Spinal cord (tissue), 10 donors: ENCODE results near the gene MBD2. TPM values are rescaled to one million over a fixed set of nuclear protein-coding genes. Genes with fewer than 3 reads are reported as not detected.

ENCODE experiments used
- DNase-seq, 6 donors: peaks; one replicate each; pipeline versions ENCODE4 v3.0.0 to v3.0.0-alpha.2; 2013 to 2015; ENCODE audit warnings: low spot score in 6 of 6, low read depth in 4 of 6
- H3K27ac ChIP-seq: one replicate; pipeline ENCODE4 v1.5.1; 2013; ENCODE audit warnings: low read depth, low read length, control low read depth
- H3K27me3 ChIP-seq: one replicate; pipeline ENCODE4 v1.6.1; 2013; ENCODE audit warnings: low read length; ENCODE audit not compliant: control insufficient read depth, insufficient read depth
- H3K36me3 ChIP-seq: one replicate; pipeline ENCODE4 v1.6.1; 2013; ENCODE audit warnings: low read length; ENCODE audit not compliant: control insufficient read depth, insufficient read depth
- H3K4me1 ChIP-seq: one replicate; pipeline ENCODE4 v1.6.1; 2013; ENCODE audit warnings: low read length; ENCODE audit not compliant: control insufficient read depth, insufficient read depth
- H3K4me3 ChIP-seq: one replicate; pipeline ENCODE4 v1.5.1; 2013; ENCODE audit warnings: low read depth, low read length, control low read depth
- H3K9me3 ChIP-seq: one replicate; pipeline ENCODE4 v1.6.1; 2013; ENCODE audit warnings: low read length; ENCODE audit not compliant: control insufficient read depth, insufficient read depth
- WGBS: methylation state at CpG from one replicate; pipeline ENCODE4 v1.1.5; 2013; ENCODE audit warnings: missing lambda C conversion rate; ENCODE audit not compliant: insufficient coverage; 5-methylcytosine and 5-hydroxymethylcytosine counted together
- polyA plus RNA-seq, 2 donors: library from polyadenylated mRNA; unstranded; fragments of 120-200 nt; gene quantifications; one replicate each; pipeline ENCODE4 v1.2.1, GENCODE V29; 2013; ENCODE audit not compliant: insufficient read length in 2 of 2
- total RNA-seq, 2 donors: library from RNA; depleted of rRNA in 1 of 2; stranded (reverse); fragments of 120-200 nt in 1 of 2; fragments of >200 nt in 1 of 2; gene quantifications; one replicate each; pipeline versions ENCODE4 v1.2.3 to v1.2.4, GENCODE V29; 2013 to 2014
- donor health status: healthy.

Gene MBD2
- total and polyA plus RNA-seq, 4 donors: 22.5 to 46.9 (median 40.6) TPM

GRCh38 chr18:54257015-54257414 lies 32.5 kb upstream of the MBD2 start:
- no peak overlapping the region for H3K4me3 ChIP-seq
- H3K27me3 ChIP-seq: no peaks in the 10 kb centered on the region
- no peak for DNase-seq
- H3K4me1 ChIP-seq: no peaks in the 10 kb centered on the region
- no peak overlapping the region for H3K27ac ChIP-seq
- no CpG with 5 or more reads among the region's 2 CpGs for WGBS
- H3K9me3 ChIP-seq: no peaks in the 10 kb centered on the region
- no peaks in the 10 kb centered on the region for H3K36me3 ChIP-seq

GRCh38 chr18:54255141-54255540 lies 30.7 kb upstream of the MBD2 start:
- no peak overlapping the region for H3K27ac ChIP-seq
- no peaks in the 10 kb centered on the region for H3K36me3 ChIP-seq
- no peak overlapping the region for H3K4me3 ChIP-seq
- DNase-seq: no peak
- WGBS: 100% methylated on average over 1 of the region's 1 CpG
- no peaks in the 10 kb centered on the region for H3K9me3 ChIP-seq
- no peaks in the 10 kb centered on the region for H3K4me1 ChIP-seq
- no peaks in the 10 kb centered on the region for H3K27me3 ChIP-seq

GRCh38 chr18:54254265-54254758 lies 29.8 kb upstream of the MBD2 start:
- Histone ChIP-seq H3K36me3 (no peaks in the 10 kb centered on the region), H3K4me1 (no peaks in the 10 kb centered on the region), H3K4me3 (no peak overlapping the region), H3K27ac (no peak overlapping the region), H3K9me3 (no peaks in the 10 kb centered on the region), H3K27me3 (no peaks in the 10 kb centered on the region)
- WGBS: 20% methylated on average over 9 of the region's 10 CpGs
- peak in 2 of 6 donors; percentile 7 to 53 for DNase-seq

GRCh38 chr18:54251606-54252390 lies 27.3 kb upstream of the MBD2 start:
- WGBS: 60% methylated on average over 3 of the region's 4 CpGs
- H3K4me3 ChIP-seq: no peak overlapping the region
- no peak for DNase-seq
- no peaks in the 10 kb centered on the region for H3K9me3 ChIP-seq
- H3K36me3 ChIP-seq: no peaks in the 10 kb centered on the region
- H3K27ac ChIP-seq: no peak overlapping the region
- peaks cover 6% of the 10 kb centered on the region for H3K4me1 ChIP-seq
- no peaks in the 10 kb centered on the region for H3K27me3 ChIP-seq

GRCh38 chr18:54250846-54251261 lies 26.4 kb upstream of the MBD2 start:
- DNase-seq: no peak
- Histone ChIP-seq H3K36me3 (no peaks in the 10 kb centered on the region), H3K27me3 (no peaks in the 10 kb centered on the region), H3K9me3 (no peaks in the 10 kb centered on the region), H3K4me1 (peaks cover 9% of the 10 kb centered on the region), H3K4me3 (no peak overlapping the region), H3K27ac (no peak overlapping the region)
- WGBS: no CpG with 5 or more reads among the region's 2 CpGs

GRCh38 chr18:54247511-54248175 lies 23.2 kb upstream of the MBD2 start:
- no peak overlapping the region for H3K27ac ChIP-seq
- H3K4me1 ChIP-seq: peaks cover 9% of the 10 kb centered on the region
- H3K36me3 ChIP-seq: no peaks in the 10 kb centered on the region
- no peak overlapping the region for H3K4me3 ChIP-seq
- WGBS: 28% methylated on average over 4 of the region's 9 CpGs
- no peaks in the 10 kb centered on the region for H3K27me3 ChIP-seq
- no peaks in the 10 kb centered on the region for H3K9me3 ChIP-seq
- peak in 1 of 6 donors; percentile 66 for DNase-seq

- Histone ChIP-seq H3K4me1 (peaks cover 7% of the 10 kb centered on the region), H3K27ac (no peak overlapping the region), H3K4me3 (no peak overlapping the region), H3K27me3 (no peaks in the 10 kb centered on the region), H3K9me3 (no peaks in the 10 kb centered on the region), H3K36me3 (no peaks in the 10 kb centered on the region)
- DNase-seq: no peak
- 92% methylated on average over 18 of the region's 19 CpGs for WGBS
These were observed 17.9 kb upstream of the MBD2 start for GRCh38 chr18:54242327-54242726.

- no peak for DNase-seq
- Histone ChIP-seq H3K9me3 (no peaks in the 10 kb centered on the region), H3K27ac (no peak overlapping the region), H3K4me1 (no peaks in the 10 kb centered on the region), H3K4me3 (no peak overlapping the region), H3K36me3 (no peaks in the 10 kb centered on the region), H3K27me3 (no peaks in the 10 kb centered on the region)
- 64% methylated on average over 3 of the region's 4 CpGs for WGBS
These were observed 17.0 kb upstream of the MBD2 start for GRCh38 chr18:54241483-54241882.

GRCh38 chr18:54240629-54241107 lies 16.2 kb upstream of the MBD2 start:
- no peaks in the 10 kb centered on the region for H3K4me1 ChIP-seq
- H3K27me3 ChIP-seq: no peaks in the 10 kb centered on the region
- 89% methylated on average over 12 of the region's 13 CpGs for WGBS
- no peaks in the 10 kb centered on the region for H3K9me3 ChIP-seq
- no peak overlapping the region for H3K27ac ChIP-seq
- no peak overlapping the region for H3K4me3 ChIP-seq
- no peak for DNase-seq
- no peaks in the 10 kb centered on the region for H3K36me3 ChIP-seq
